Heart left ventricle (tissue), 13 donors: ENCODE results near the gene ABLIM2.

ENCODE experiments used
- CTCF ChIP-seq, 12 donors: fragments of 200-600 bp; sonication (generic) in 4 of 12; IDR thresholded peaks; one replicate each; pipeline versions ENCODE4 v1.5.0 to v1.8.0; 2018 to 2022; ENCODE audit warnings: antibody characterized with exemption in 12 of 12, mild to moderate bottlenecking in 5 of 12
- POLR2A ChIP-seq, 2 donors: fragments of 450-650 bp; IDR thresholded peaks; one replicate each; pipeline ENCODE4 v1.6.1; 2017; ENCODE audit warnings: antibody characterized with exemption in 2 of 2, mild to moderate bottlenecking in 2 of 2, moderate library complexity in 2 of 2
- donor health status: ischemic (EF 13 %, LVEDD 7.1; RV severe dilation, severe dysfunction).
- donor health status: DM: no; HTN: yes; CAD: no.
- donor health status: DM: no; HTN: no; CAD: no.
- donor health status: ischemic (EF 25% LVEDD 6.9; RV normal size, moderate dysfunction).
- donor health status: ischemic (EF 25% LVEDD 5.7; RV mildly dilated, moderate dysfunction).
- donor health status: ischemic (EF 35%, LVEDD 5.7; RV mildly dilated, moderate dysfunction).
- donor health status: nonischemic (EF 11% LVEDD 7.7; RV severe dilation, severe dysfunction).
- donor health status: DM: yes; HTN: yes; CAD: no.
- donor health status: PGD.
- donor health status: ischemic (EF 29% LVEDD 5.4; RV normal size, mild dysfunction).
- donor health status: nonischemic (EF 23%, LVEDD 6.1; RV moderate dilation, normal function).

GRCh38 chr4:8204576-8205227, 46.1 kb upstream of the ABLIM2 start:
- TF ChIP-seq POLR2A (IDR thresholded peaks at IDR 0.05) (no peak), CTCF (IDR thresholded peaks at IDR 0.05) (no peak)
